GM12872 (cell line): ENCODE measurements around the gene MSI2.

ENCODE experiments used
- TF ChIP-seq, protein P1 (sequence below): IDR thresholded peaks from 3 replicates; pipeline ENCODE4 v1.5.1; 2011; ENCODE audit warnings: low read depth, mild to moderate bottlenecking, low read length, moderate library complexity; ENCODE audit not compliant: insufficient read depth

Gene MSI2

GRCh38 chr17:57465610-57466009 lies 209.3 kb downstream of the MSI2 start:
- TF ChIP-seq, protein P1, sequence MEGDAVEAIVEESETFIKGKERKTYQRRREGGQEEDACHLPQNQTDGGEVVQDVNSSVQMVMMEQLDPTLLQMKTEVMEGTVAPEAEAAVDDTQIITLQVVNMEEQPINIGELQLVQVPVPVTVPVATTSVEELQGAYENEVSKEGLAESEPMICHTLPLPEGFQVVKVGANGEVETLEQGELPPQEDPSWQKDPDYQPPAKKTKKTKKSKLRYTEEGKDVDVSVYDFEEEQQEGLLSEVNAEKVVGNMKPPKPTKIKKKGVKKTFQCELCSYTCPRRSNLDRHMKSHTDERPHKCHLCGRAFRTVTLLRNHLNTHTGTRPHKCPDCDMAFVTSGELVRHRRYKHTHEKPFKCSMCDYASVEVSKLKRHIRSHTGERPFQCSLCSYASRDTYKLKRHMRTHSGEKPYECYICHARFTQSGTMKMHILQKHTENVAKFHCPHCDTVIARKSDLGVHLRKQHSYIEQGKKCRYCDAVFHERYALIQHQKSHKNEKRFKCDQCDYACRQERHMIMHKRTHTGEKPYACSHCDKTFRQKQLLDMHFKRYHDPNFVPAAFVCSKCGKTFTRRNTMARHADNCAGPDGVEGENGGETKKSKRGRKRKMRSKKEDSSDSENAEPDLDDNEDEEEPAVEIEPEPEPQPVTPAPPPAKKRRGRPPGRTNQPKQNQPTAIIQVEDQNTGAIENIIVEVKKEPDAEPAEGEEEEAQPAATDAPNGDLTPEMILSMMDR, result no peak

- TF ChIP-seq, protein P1, result no peak
Observed at GRCh38 chr17:57466017-57466471, 209.7 kb downstream of the MSI2 start.

- TF ChIP-seq, protein P1, result no peak
Observed at GRCh38 chr17:57466521-57466920, 210.2 kb downstream of the MSI2 start.

- TF ChIP-seq, protein P1, result no peak
Observed at GRCh38 chr17:57467226-57467625, 210.9 kb downstream of the MSI2 start.

GRCh38 chr17:57467801-57468200 lies 211.5 kb downstream of the MSI2 start:
- TF ChIP-seq, protein P1, result no peak

DNA sequence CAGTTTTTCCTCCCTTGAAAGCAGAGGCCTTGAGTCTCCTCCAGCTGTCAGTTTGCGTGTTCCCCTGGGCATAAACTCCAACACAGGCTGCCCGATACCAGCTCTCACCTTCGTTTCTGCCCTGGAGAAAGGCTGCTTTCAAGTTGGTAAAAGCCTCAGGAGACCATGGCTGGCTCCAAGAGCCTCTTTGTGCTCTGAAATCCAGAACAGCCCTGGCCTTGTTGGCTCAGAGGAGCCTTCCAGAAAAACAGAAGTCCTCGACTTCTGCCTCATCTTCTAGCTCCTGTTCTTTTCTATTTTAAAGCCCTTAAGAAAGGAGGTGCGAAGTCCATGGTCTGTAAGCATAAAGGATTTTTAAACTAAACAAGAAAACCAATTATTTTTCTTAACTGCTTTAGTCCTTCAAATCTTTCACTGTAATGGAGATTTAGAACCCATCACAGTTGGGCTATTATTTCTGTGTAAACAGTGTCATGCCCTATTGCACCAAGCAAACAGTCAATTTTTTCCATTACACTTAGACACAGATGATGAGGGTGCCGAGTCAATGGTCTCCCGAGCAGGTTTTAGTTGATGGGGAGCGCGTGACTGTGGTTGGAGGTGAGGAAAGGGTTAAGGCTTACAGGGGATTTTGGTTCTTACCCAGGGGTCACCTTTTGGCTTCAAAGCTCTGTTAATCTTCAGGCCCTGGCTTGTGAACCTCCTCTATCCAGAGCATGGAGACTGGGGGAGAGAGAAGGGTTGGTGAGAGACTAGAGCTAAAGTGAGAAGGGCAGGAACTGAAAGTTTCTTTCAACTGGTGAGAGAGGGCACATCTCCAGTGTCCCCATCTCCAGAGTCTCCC lies 212.8 kb downstream of the MSI2 start:
- TF ChIP-seq, protein P1, result no peak

GRCh38 chr17:57470906-57471305 lies 214.6 kb downstream of the MSI2 start:
- TF ChIP-seq, protein P1, result no peak
